Peyer's patch (tissue), 4 donors: Measurements from ENCODE around the gene PCTP. TPM values are rescaled to one million over a fixed set of nuclear protein-coding genes. Genes with fewer than 3 reads are reported as not detected.

ENCODE experiments used
- DNase-seq, 3 donors: peaks; one replicate each; pipeline ENCODE4 v3.0.0-alpha.2; 2017 to 2019
- H3K27ac ChIP-seq, 4 donors: fragments of 200-600 bp; sonication (generic); one replicate each; pipeline ENCODE4 v1.5.1; 2016 to 2019
- H3K27me3 ChIP-seq, 2 donors: fragments of 200-600 bp; sonication (generic); one replicate each; pipeline ENCODE4 v1.5.1; 2019
- H3K36me3 ChIP-seq, 3 donors: fragments of 200-600 bp; sonication (generic); one replicate each; pipeline ENCODE4 v1.5.1; 2016 to 2019
- H3K4me1 ChIP-seq, 4 donors: fragments of 200-600 bp; sonication (generic); one replicate each; pipeline ENCODE4 v1.5.1; 2016 to 2019
- H3K4me3 ChIP-seq, 4 donors: fragments of 200-600 bp; sonication (generic); 1 replicate in 3 of 4; 2 replicates in 1 of 4; pipeline ENCODE4 v1.5.1; 2016 to 2019; ENCODE audit warnings: mild to moderate bottlenecking in 1 of 4
- H3K9me3 ChIP-seq, 4 donors: fragments of 200-600 bp; sonication (generic); one replicate each; pipeline ENCODE4 v1.5.1; 2016 to 2019; ENCODE audit warnings: mild to moderate bottlenecking in 1 of 4
- POLR2A ChIP-seq, 2 donors: fragments of 450-650 bp; IDR thresholded peaks; one replicate each; pipeline ENCODE4 v1.5.1; 2017; ENCODE audit warnings: antibody characterized with exemption in 2 of 2, mild to moderate bottlenecking in 2 of 2, moderate library complexity in 2 of 2
- total RNA-seq, 4 donors: library from RNA; depleted of rRNA; stranded (reverse); fragments of >200 nt; gene quantifications; one replicate each; pipeline ENCODE4 v1.1.0, GENCODE V29; 2016
- TF ChIP-seq, protein P1 (sequence below), 6 experiments: fragments of 450-650 bp in 4 of 6; fragments of 200-600 bp in 2 of 6; sonication (generic) in 1 of 6; IDR thresholded peaks; one replicate each; pipeline ENCODE4 v1.5.1; 2017 to 2019; ENCODE audit warnings: antibody characterized with exemption in 6 of 6, mild to moderate bottlenecking in 3 of 6, moderate library complexity in 1 of 6

PCTP gene
- total RNA-seq, 4 donors from 2014 or later, result 16.0 to 35.5 (median 26.5) TPM

DNA sequence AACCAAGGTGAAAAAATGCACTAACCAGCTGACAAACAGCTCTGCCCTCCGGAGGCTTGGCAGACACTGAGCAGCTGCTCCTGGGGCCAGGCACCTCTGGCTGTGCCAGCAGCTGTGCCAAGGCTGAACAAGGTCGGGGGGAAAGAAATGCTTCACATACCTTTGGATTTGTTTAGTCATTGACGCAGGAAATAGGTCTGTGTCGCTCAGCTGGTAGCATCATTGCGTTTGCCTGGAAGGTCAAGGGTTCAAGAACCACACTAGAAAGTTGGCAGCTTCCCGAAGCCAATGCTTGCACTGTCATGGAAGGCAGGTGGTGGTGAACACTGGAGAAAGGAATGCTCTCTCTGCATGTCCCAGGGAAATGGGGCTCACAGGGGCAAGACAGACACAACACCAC, 63.5 kb downstream of the PCTP start:
- Histone ChIP-seq H3K4me1 (no peaks in the 10 kb centered on the region), H3K27ac (no peak overlapping the region), H3K4me3 (no peak overlapping the region), H3K9me3 (no peaks in the 10 kb centered on the region), H3K36me3 (no peaks in the 10 kb centered on the region), H3K27me3 (no peaks in the 10 kb centered on the region)
- no peak for DNase-seq
- TF ChIP-seq, protein P1, sequence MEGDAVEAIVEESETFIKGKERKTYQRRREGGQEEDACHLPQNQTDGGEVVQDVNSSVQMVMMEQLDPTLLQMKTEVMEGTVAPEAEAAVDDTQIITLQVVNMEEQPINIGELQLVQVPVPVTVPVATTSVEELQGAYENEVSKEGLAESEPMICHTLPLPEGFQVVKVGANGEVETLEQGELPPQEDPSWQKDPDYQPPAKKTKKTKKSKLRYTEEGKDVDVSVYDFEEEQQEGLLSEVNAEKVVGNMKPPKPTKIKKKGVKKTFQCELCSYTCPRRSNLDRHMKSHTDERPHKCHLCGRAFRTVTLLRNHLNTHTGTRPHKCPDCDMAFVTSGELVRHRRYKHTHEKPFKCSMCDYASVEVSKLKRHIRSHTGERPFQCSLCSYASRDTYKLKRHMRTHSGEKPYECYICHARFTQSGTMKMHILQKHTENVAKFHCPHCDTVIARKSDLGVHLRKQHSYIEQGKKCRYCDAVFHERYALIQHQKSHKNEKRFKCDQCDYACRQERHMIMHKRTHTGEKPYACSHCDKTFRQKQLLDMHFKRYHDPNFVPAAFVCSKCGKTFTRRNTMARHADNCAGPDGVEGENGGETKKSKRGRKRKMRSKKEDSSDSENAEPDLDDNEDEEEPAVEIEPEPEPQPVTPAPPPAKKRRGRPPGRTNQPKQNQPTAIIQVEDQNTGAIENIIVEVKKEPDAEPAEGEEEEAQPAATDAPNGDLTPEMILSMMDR (IDR thresholded peaks at IDR 0.05), result no peak
- no peak for TF ChIP-seq POLR2A (IDR thresholded peaks at IDR 0.05)

DNA sequence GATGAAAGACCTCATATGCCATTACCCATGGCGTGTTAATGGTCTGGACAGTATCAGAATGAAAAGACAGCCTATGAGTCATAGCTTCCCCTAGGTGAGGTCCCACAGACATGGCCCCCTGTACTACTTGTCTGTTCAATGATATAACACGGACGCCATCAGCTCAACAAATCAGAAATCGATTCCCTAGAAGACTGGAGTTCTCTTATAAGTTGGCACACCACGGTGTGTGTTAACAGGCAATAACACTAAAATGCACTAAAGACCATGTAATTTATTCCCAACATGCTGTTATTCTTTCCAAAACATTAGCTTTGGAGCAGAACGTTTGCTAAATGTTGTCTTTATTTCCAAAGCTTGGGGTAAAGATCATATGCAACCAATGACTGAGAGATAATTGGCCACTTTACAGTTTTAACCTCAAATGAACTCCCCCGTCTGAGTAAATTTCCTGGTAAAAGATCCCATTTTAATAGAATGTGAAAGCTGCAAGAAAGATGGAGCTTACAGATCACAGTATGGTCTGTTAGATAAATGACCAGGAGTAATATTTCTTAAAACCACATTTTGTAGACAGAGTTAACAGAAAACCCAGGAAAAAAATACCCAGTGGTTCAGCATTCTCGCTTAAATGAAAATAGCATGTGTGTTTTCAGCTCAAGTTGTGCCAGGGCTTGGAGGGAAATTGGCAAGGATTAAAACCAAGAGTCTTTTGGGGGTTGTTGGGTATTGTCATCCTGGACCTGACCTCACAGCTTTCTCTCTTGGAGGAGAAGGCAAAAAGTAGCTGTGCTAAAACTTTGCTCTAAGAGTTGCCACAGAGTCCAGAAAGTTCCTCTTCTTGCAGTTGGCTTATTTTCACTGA, 65.9 kb downstream of the PCTP start:
- Histone ChIP-seq H3K27me3 (no peaks in the 10 kb centered on the region), H3K4me1 (no peaks in the 10 kb centered on the region), H3K36me3 (no peaks in the 10 kb centered on the region), H3K9me3 (no peaks in the 10 kb centered on the region), H3K27ac (no peak overlapping the region), H3K4me3 (no peak overlapping the region)
- TF ChIP-seq, protein P1 (IDR thresholded peaks at IDR 0.05), result no peak
- no peak for TF ChIP-seq POLR2A (IDR thresholded peaks at IDR 0.05)
- DNase-seq, result no peak

DNA sequence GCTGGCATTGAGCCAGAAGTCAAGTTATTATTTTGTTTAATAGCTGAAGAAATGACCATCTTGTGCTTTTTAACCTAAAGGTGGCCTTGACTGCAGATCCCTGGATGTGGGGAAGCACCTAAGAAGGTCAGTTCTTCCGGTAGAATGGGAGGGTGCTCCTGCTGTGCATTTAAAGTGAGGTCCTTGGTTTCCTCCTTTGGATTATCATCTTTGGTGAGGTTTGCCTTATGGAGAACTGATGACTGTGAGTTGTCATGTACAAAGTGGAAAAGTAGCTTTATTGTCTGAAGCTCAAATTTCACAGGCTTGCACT, 66.5 kb downstream of the PCTP start:
- no peak for DNase-seq
- Histone ChIP-seq H3K36me3 (no peaks in the 10 kb centered on the region), H3K9me3 (no peaks in the 10 kb centered on the region), H3K4me1 (no peaks in the 10 kb centered on the region), H3K27ac (no peak overlapping the region), H3K4me3 (no peak overlapping the region), H3K27me3 (no peaks in the 10 kb centered on the region)
- TF ChIP-seq, protein P1 (IDR thresholded peaks at IDR 0.05), result no peak

DNA sequence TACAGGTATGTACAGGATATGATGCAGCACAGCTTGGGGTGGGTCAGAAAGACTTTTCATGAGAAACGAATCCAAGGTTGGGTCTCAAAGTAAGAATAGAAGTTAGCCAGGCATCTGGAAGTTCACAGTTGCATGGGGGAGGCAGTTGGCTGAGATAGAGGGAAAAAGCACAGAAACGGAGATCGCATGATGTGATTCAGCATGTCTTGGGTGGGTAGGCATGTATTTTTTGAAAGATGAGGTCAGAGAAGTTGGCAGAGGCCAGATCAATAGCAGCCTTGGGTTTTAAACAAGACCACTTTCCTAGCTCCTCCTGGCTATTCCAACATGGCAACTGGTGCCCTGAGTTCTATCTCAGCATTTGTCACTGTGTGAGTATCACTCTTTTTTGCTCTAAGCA, 67.2 kb downstream of the PCTP start:
- Histone ChIP-seq H3K4me1 (no peaks in the 10 kb centered on the region), H3K36me3 (no peaks in the 10 kb centered on the region), H3K4me3 (no peak overlapping the region), H3K9me3 (no peaks in the 10 kb centered on the region), H3K27me3 (no peaks in the 10 kb centered on the region), H3K27ac (no peak overlapping the region)
- no peak for TF ChIP-seq POLR2A (IDR thresholded peaks at IDR 0.05)
- TF ChIP-seq, protein P1 (IDR thresholded peaks at IDR 0.05), result no peak
- no peak for DNase-seq

DNA sequence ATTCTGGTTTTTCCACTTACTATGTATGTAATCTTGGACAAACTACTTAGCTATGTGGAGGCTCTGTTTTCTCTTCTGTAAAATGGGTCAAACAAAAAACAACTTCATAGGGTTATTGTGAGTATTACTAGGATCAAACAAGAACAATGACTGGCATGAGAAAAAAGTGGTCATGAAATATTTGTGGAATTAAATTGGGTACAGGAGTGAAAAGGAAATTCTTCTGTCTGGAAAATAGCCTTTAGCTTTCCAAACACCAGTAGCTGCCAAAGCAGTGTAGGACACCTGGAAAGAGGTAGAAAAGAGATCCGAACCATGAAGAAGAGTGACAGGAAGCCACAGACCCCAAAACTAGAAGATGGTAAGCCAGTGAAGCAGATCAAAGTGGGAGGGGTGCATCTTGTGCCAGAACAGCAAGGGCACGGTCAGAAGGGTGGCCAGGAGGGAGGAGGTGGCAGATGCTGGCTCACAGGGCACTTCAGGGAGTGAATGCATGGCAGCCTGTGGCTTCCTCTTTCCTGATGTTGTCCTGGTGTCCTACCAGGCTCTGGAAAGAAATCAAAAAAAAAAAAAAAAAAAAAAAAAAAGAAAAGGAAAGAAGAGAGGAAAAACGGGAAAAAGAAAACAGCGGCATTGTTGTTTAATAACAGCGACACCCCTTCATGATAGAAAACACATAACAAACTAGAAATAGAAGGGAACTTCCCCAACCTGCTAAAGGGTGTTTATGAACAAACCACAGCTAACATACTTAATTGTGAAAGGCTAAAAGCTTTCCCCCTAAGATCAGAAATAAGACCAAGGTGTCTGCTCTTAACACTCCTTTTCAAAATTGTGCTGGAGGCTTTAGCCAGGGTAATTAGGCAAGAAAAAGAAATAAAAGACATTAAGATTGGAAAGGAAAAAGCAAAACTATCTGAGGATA, 67.9 kb downstream of the PCTP start:
- H3K9me3 ChIP-seq, result no peaks in the 10 kb centered on the region
- DNase-seq, result no peak
- H3K36me3 ChIP-seq, result no peaks in the 10 kb centered on the region
- no peak overlapping the region for H3K27ac ChIP-seq
- no peaks in the 10 kb centered on the region for H3K27me3 ChIP-seq
- TF ChIP-seq, protein P1 (IDR thresholded peaks at IDR 0.05), result no peak
- no peak for TF ChIP-seq POLR2A (IDR thresholded peaks at IDR 0.05)
- H3K4me3 ChIP-seq, result no peak overlapping the region
- no peaks in the 10 kb centered on the region for H3K4me1 ChIP-seq
